GM10847 (cell line): ENCODE measurements around the gene HTR1D.

Experiments used
- POLR2A ChIP-seq: IDR thresholded peaks from 2 replicates; pipeline ENCODE4 v1.6.1; 2011; ENCODE audit not compliant: insufficient read length; ENCODE audit errors: extremely low read depth

Gene HTR1D

GRCh38 chr1:23217421-23218115 lies at the start of gene HTR1D:
Gene HTR1D (minus strand): TSS chr1:23217502. CDS start chr1:23194219, 23,283 bp downstream.
- TF ChIP-seq POLR2A = no peak

GRCh38 chr1:23263380-23263887 lies 46.1 kb upstream of the HTR1D start:
- no peak for TF ChIP-seq POLR2A

- TF ChIP-seq POLR2A = no peak
Observed at GRCh38 chr1:23254584-23254983, 37.3 kb upstream of the HTR1D start.

- no peak for TF ChIP-seq POLR2A
Observed at GRCh38 chr1:23251812-23252211, 34.5 kb upstream of the HTR1D start.

GRCh38 chr1:23249787-23250454 lies 32.6 kb upstream of the HTR1D start:
- no peak for TF ChIP-seq POLR2A

- no peak for TF ChIP-seq POLR2A
Observed at GRCh38 chr1:23247276-23247675, 30.0 kb upstream of the HTR1D start.

- no peak for TF ChIP-seq POLR2A
Observed at GRCh38 chr1:23246274-23246673, 29.0 kb upstream of the HTR1D start.

- no peak for TF ChIP-seq POLR2A
Observed at GRCh38 chr1:23244256-23244761, 27.0 kb upstream of the HTR1D start.

- TF ChIP-seq POLR2A = no peak
Observed at GRCh38 chr1:23242414-23242813, 25.1 kb upstream of the HTR1D start.

GRCh38 chr1:23239638-23240295 lies 22.5 kb upstream of the HTR1D start:
- no peak for TF ChIP-seq POLR2A

- TF ChIP-seq POLR2A = no peak
Observed at GRCh38 chr1:23238565-23238964, 21.3 kb upstream of the HTR1D start.

- TF ChIP-seq POLR2A = no peak
Observed at GRCh38 chr1:23237508-23237907, 20.2 kb upstream of the HTR1D start.

- TF ChIP-seq POLR2A = no peak
Observed at GRCh38 chr1:23227806-23228205, 10.5 kb upstream of the HTR1D start.

GRCh38 chr1:23224739-23225648 lies 7.7 kb upstream of the HTR1D start:
- TF ChIP-seq POLR2A = no peak

- TF ChIP-seq POLR2A = no peak
Observed at GRCh38 chr1:23222742-23223141, 5.4 kb upstream of the HTR1D start.

GRCh38 chr1:23222331-23222730 lies 5.0 kb upstream of the HTR1D start:
- no peak for TF ChIP-seq POLR2A
